H9 (cell line): Measurements from ENCODE around the gene OR11L1. TPM values are rescaled to one million over a fixed set of nuclear protein-coding genes. Genes with fewer than 3 reads are reported as not detected.

Source experiments
- DNase-seq: peaks from one replicate; pipeline ENCODE4 v3.0.0-alpha.2; 2017
- H2AFZ ChIP-seq: one replicate; pipeline ENCODE4 v1.6.1; 2013; ENCODE audit warnings: mild to moderate bottlenecking, low read length, control low read depth, moderate library complexity
- H2AK5ac ChIP-seq: 2 replicates; pipeline ENCODE4 v1.6.1; 2013; ENCODE audit warnings: low read length, control low read depth, mixed read lengths; ENCODE audit not compliant: insufficient read length
- H2BK120ac ChIP-seq: one replicate; pipeline ENCODE4 v1.6.1; 2013; ENCODE audit warnings: low read depth, mild to moderate bottlenecking, low read length, control low read depth, inconsistent platforms; ENCODE audit not compliant: poor library complexity, severe bottlenecking
- H2BK12ac ChIP-seq: 2 replicates; pipeline ENCODE4 v1.6.1; 2013; ENCODE audit warnings: low read length, control low read depth, mixed read lengths, low read depth; ENCODE audit not compliant: insufficient read length
- H2BK15ac ChIP-seq: 2 replicates; pipeline ENCODE4 v1.6.1; 2013; ENCODE audit warnings: low read depth, low read length, control low read depth
- H2BK20ac ChIP-seq: one replicate; pipeline ENCODE4 v1.6.1; 2013; ENCODE audit warnings: low read depth, mild to moderate bottlenecking, low read length, control low read depth, inconsistent platforms; ENCODE audit not compliant: poor library complexity, severe bottlenecking
- H2BK5ac ChIP-seq: 2 replicates; pipeline ENCODE4 v1.6.1; 2013; ENCODE audit warnings: low read length, control low read depth, mixed read lengths; ENCODE audit not compliant: insufficient read length
- H3K14ac ChIP-seq: 2 replicates; pipeline ENCODE4 v1.6.1; 2013; ENCODE audit warnings: low read length, control low read depth; ENCODE audit not compliant: insufficient read depth
- H3K18ac ChIP-seq: 2 replicates; pipeline ENCODE4 v1.6.1; 2013; ENCODE audit warnings: low read depth, mild to moderate bottlenecking, mixed read lengths, low read length, control low read depth; ENCODE audit not compliant: insufficient read length
- H3K23ac ChIP-seq: 2 replicates; pipeline ENCODE4 v1.6.1; 2013; ENCODE audit warnings: low read length, control low read depth, mixed read lengths, low read depth; ENCODE audit not compliant: insufficient read length
- H3K23me2 ChIP-seq: 2 replicates; pipeline ENCODE4 v1.6.1; 2013; ENCODE audit warnings: low read depth, mild to moderate bottlenecking, mixed read lengths, low read length, control low read depth; ENCODE audit not compliant: insufficient read length, poor library complexity, severe bottlenecking
- H3K27ac ChIP-seq: 2 replicates; pipeline ENCODE4 v1.5.1; 2013; ENCODE audit warnings: low read length, control low read depth, mixed read lengths, low read depth; ENCODE audit not compliant: insufficient read length
- H3K27me3 ChIP-seq: 2 replicates; pipeline ENCODE4 v1.6.1; 2013; ENCODE audit warnings: low read length, control low read depth, inconsistent platforms; ENCODE audit not compliant: insufficient read depth
- H3K4ac ChIP-seq: 2 replicates; pipeline ENCODE4 v1.6.1; 2013; ENCODE audit warnings: low read depth, mild to moderate bottlenecking, control low read depth, inconsistent platforms, low read length, moderate library complexity
- H3K4me1 ChIP-seq: 2 replicates; pipeline ENCODE4 v1.6.1; 2013; ENCODE audit warnings: low read length, control low read depth, inconsistent platforms; ENCODE audit not compliant: insufficient read depth
- H3K4me2 ChIP-seq: 2 replicates; pipeline ENCODE4 v1.6.1; 2013; ENCODE audit warnings: low read length, control low read depth, mixed read lengths; ENCODE audit not compliant: insufficient read length, insufficient read depth
- H3K56ac ChIP-seq: 2 replicates; pipeline ENCODE4 v1.6.1; 2013; ENCODE audit warnings: low read depth, mild to moderate bottlenecking, mixed read lengths, low read length, control low read depth; ENCODE audit not compliant: insufficient read length
- H3K79me1 ChIP-seq: 2 replicates; pipeline ENCODE4 v1.6.1; 2013; ENCODE audit warnings: low read depth, mild to moderate bottlenecking, moderate library complexity, low read length, control low read depth, inconsistent platforms; ENCODE audit not compliant: insufficient read depth, poor library complexity, severe bottlenecking
- H3K79me2 ChIP-seq: 2 replicates; pipeline ENCODE4 v1.6.1; 2013; ENCODE audit warnings: low read length, control low read depth, inconsistent platforms; ENCODE audit not compliant: insufficient read depth
- H3K9ac ChIP-seq: 2 replicates; pipeline ENCODE4 v1.6.1; 2013; ENCODE audit warnings: low read length, control low read depth, mixed read lengths; ENCODE audit not compliant: insufficient read length; ENCODE audit errors: extremely low read depth
- H3K9me3 ChIP-seq: one replicate; pipeline ENCODE4 v1.6.1; 2013; ENCODE audit warnings: low read depth, low read length, inconsistent platforms; ENCODE audit not compliant: control insufficient read depth
- H3T11ph ChIP-seq: one replicate; pipeline ENCODE4 v1.6.1; 2013; ENCODE audit warnings: mild to moderate bottlenecking, low read length, control low read depth, inconsistent platforms
- H4K20me1 ChIP-seq: one replicate; pipeline ENCODE4 v1.6.1; 2013; ENCODE audit not compliant: control insufficient read depth, insufficient read length, insufficient read depth
- H4K5ac ChIP-seq: 2 replicates; pipeline ENCODE4 v1.6.1; 2013; ENCODE audit warnings: low read depth, mild to moderate bottlenecking, mixed read lengths, low read length, control low read depth; ENCODE audit not compliant: insufficient read length
- H4K8ac ChIP-seq: replicated peaks from 2 replicates; pipeline ENCODE4 v1.6.1; 2013; ENCODE audit warnings: low read length, control low read depth, mixed read lengths, low read depth; ENCODE audit not compliant: insufficient read length
- H4K91ac ChIP-seq: 2 replicates; pipeline ENCODE4 v1.6.1; 2013; ENCODE audit warnings: low read depth, mild to moderate bottlenecking, moderate library complexity, mixed read lengths, low read length, control low read depth; ENCODE audit not compliant: insufficient read length
- H3K27ac Mint-ChIP-seq, 3 experiments: 2 replicates in 2 of 3; 3 replicates in 1 of 3; pipeline ENCODE4 v1.8.0; 2020 to 2021; ENCODE audit warnings: mixed read lengths in 3 of 3, mild to moderate bottlenecking in 1 of 3, moderate library complexity in 1 of 3
- H3K27me3 Mint-ChIP-seq: 2 replicates; pipeline ENCODE4 v1.8.0; 2021; ENCODE audit warnings: low read depth, mild to moderate bottlenecking, moderate library complexity, mixed read lengths
- H3K36me3 Mint-ChIP-seq, 3 experiments: 2 replicates in 2 of 3; 3 replicates in 1 of 3; pipeline ENCODE4 v1.8.0; 2020 to 2021; ENCODE audit warnings: low read depth in 3 of 3, mixed read lengths in 3 of 3; ENCODE audit not compliant: insufficient read depth in 1 of 3
- H3K4me1 Mint-ChIP-seq, 2 experiments: 2 replicates each; pipeline ENCODE4 v1.8.0; 2020; ENCODE audit warnings: mixed read lengths in 2 of 2
- H3K4me3 Mint-ChIP-seq, 2 experiments: 2 replicates in 1 of 2; 3 replicates in 1 of 2; pipeline ENCODE4 v1.8.0; 2020 to 2021; ENCODE audit warnings: mild to moderate bottlenecking in 2 of 2, mixed read lengths in 2 of 2, moderate library complexity in 1 of 2
- H3K9me3 Mint-ChIP-seq, 2 experiments: 2 replicates in 1 of 2; 3 replicates in 1 of 2; pipeline ENCODE4 v1.8.0; 2020; ENCODE audit warnings: mild to moderate bottlenecking in 2 of 2, mixed read lengths in 2 of 2, moderate library complexity in 1 of 2
- CTCF ChIP-seq: fragments of 200-600 bp; sonication (generic); conservative IDR thresholded peaks from 3 replicates; pipeline ENCODE4 v1.8.0; 2021; ENCODE audit warnings: antibody characterized with exemption, mild to moderate bottlenecking
- WGBS: extraction: QIAGEN DNeasy Blood & Tissue Kit; methylation state at CpG from one replicate; pipeline ENCODE4 v1.1.7; 2013; ENCODE audit warnings: missing lambda C conversion rate, low lambda C conversion rate, mixed read lengths; ENCODE audit not compliant: insufficient read length; ENCODE audit errors: extremely low coverage; 5-methylcytosine and 5-hydroxymethylcytosine counted together
- total RNA-seq: library from RNA; stranded (reverse); gene quantifications from 2 replicates; pipeline ENCODE4 v1.2.1, GENCODE V29; 2021

Gene OR11L1
- total RNA-seq, 1 experiment from 2014 or later: not detected

GRCh38 chr1:247855911-247856310, 14.2 kb upstream of the OR11L1 start:
- Mint-ChIP-seq H3K9me3 (peaks cover 59 to 75% of the 10 kb centered on the region in 2 experiments), H3K36me3 (no peaks in the 10 kb centered on the region; a peak in 1 of 7 replicates), H3K27me3 (peaks cover 10% of the 10 kb centered on the region), H3K27ac (no peak overlapping the region), H3K4me3 (peak overlapping the region in 1 of 2 experiments; percentile 78; a peak in 2 of 5 replicates), H3K4me1 (peaks cover 0 to 10% of the 10 kb centered on the region in 2 experiments; a peak in 3 of 4 replicates)
- Histone ChIP-seq H2BK12ac (no peak overlapping the region), H3K27me3 (peaks cover 2% of the 10 kb centered on the region; the same call in 1 of the 2 replicates), H2AK5ac (no peak overlapping the region), H3K56ac (no peak overlapping the region), H3K18ac (no peak overlapping the region), H3K23ac (no peak overlapping the region), H4K20me1 (no peaks in the 10 kb centered on the region), H4K8ac (no peak overlapping the region), H2BK5ac (no peak overlapping the region), H3K4ac (no peak overlapping the region), H2BK120ac (no peak overlapping the region), H4K5ac (no peak overlapping the region), H2BK15ac (no peak overlapping the region), H4K91ac (no peak overlapping the region), H3K4me1 (no peaks in the 10 kb centered on the region), H3T11ph (no peak overlapping the region), H3K9me3 (peaks cover 15% of the 10 kb centered on the region), H3K27ac (no peak overlapping the region), H3K79me1 (no peaks in the 10 kb centered on the region), H2AFZ (no peak overlapping the region), H3K79me2 (peaks cover 2% of the 10 kb centered on the region; the same call in 1 of the 2 replicates), H3K23me2 (no peaks in the 10 kb centered on the region), H3K4me2 (no peak overlapping the region), H2BK20ac (no peak overlapping the region), H3K14ac (no peak overlapping the region), H3K9ac (no peak overlapping the region)
- WGBS: no CpG with 5 or more reads among the region's 4 CpGs
- no peak for DNase-seq
- no peak for TF ChIP-seq CTCF
